ENCODE measurements around the gene NACC1. TPM values are rescaled to one million over a fixed set of nuclear protein-coding genes. Genes with fewer than 3 reads are reported as not detected.
"Not testable (repeated sequence)": the region's sequence is repeated elsewhere in the genome, so short reads cannot be mapped to it uniquely, and the experiment has no call there.

NACC1 gene
- total RNA-seq, 3 donors from 2014 or later (not counting 1 experiment from before 2014, with no cell fraction given), result 41.2 to 48.7 (median 43.4) TPM

DNA sequence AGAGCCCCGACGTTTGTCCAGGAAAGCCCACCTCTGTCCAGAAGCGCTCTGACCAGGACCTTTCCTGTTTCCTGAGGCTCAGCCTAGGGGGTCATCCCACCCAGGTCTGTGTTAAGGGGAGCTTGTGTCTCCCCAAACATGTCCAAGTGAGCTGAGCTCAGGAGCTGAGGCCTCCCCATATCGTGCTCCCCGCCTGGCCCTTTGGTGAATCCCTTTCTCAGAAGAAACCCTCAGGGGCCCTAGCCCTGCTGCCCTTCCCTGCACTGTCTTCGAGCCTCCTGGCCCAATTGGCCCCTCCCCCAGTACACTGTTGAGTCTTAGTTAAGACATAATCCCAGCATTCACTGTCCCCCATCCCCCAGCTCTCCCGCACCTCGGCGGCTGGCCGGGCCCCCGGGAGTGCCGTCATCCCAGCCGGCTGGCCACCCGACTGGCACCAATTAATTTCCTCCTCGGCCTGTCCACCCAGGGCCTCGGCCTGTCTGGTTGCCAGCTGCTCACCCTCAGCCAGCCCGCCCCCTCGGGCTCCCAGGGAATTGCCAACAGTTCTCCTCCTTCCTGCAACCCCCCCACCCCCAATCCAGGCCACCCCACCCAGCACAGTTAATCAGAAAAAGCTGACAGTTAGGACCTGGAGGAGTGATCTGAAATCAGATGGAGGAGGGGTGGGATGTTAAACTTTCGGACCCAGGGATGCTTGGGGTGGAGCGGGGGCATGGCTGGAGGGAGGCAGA is 45.7 kb downstream of the NACC1 start:
- intact Hi-C loops (cut with micrococcal nuclease), result no loop called here
- H3K27ac Mint-ChIP-seq, result peak overlapping the region; percentile 92 to 95

DNA sequence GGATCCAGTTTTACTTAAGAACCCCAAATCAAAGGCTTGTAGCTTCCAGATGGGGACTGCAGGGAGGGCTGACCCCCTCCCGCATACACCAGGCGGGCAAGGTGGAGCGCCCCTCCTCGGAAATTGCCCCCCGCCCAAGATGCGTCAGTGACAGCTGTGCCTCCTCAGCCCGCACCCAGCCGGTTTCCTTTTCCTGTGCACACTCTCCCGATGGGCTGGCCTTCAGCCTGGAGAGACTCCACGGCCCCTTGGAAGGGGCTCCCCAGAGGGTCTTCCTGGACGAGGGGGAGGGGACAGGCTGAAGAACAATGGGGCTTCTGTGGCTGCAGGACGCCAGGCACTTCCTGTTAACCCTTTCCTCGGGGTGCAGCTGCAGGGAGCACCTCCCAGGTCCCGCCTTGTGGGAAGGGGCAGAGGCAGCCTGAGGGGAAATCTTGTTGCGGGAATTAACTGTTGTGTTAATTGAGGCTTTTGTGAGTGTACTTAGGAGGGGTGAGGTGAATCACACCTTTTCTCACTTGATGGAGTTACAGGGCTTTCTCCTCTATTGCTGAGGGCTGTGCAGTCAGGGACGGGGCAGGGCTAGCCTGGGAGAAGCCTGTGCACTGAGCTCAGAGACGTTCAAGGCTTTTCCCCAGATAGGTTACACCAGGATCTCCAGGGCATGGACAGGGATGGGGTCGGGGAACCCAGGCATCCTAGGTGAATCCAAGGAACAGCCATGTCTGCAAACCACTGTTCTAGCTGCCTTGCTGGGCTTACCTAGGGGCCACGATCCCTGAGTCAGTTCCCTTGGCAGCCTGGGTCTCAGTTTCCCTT is 46.5 kb downstream of the NACC1 start:
- peaks cover 52 to 74% of the 10 kb centered on the region in 2 donors for H3K4me1 Mint-ChIP-seq
- TF ChIP-seq, protein P1, sequence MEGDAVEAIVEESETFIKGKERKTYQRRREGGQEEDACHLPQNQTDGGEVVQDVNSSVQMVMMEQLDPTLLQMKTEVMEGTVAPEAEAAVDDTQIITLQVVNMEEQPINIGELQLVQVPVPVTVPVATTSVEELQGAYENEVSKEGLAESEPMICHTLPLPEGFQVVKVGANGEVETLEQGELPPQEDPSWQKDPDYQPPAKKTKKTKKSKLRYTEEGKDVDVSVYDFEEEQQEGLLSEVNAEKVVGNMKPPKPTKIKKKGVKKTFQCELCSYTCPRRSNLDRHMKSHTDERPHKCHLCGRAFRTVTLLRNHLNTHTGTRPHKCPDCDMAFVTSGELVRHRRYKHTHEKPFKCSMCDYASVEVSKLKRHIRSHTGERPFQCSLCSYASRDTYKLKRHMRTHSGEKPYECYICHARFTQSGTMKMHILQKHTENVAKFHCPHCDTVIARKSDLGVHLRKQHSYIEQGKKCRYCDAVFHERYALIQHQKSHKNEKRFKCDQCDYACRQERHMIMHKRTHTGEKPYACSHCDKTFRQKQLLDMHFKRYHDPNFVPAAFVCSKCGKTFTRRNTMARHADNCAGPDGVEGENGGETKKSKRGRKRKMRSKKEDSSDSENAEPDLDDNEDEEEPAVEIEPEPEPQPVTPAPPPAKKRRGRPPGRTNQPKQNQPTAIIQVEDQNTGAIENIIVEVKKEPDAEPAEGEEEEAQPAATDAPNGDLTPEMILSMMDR (IDR thresholded peaks at IDR 0.05), result no peak
- no peaks in the 10 kb centered on the region for H3K27me3 Mint-ChIP-seq (ENCODE audit: low read depth in 2 of 2)
- DNase-seq, result peak in 1 of 2 donors; percentile 73
- intact Hi-C loops (cut with micrococcal nuclease), result no loop called here
- no peaks in the 10 kb centered on the region for H3K36me3 ChIP-seq (ENCODE audit: control insufficient read depth, insufficient read depth, low read length)
- 11% methylated on average over 19 of the region's 19 CpGs for WGBS (ENCODE audit: insufficient coverage)
- no peaks in the 10 kb centered on the region for H3K9me3 Mint-ChIP-seq
- peak in 1 of 3 donors; percentile 4 for ATAC-seq
- peak overlapping the region; percentile 93 for H3K27ac ChIP-seq (ENCODE audit: low read length)
- H3K4me3 Mint-ChIP-seq, result peak overlapping the region; percentile 86
- no peaks in the 10 kb centered on the region for H3K36me3 Mint-ChIP-seq
- H3K27ac Mint-ChIP-seq, result peak overlapping the region; percentile 92 to 95
- H3K9me3 ChIP-seq (ENCODE audit: control insufficient read depth, insufficient read depth, low read length), result no peaks in the 10 kb centered on the region
- H3K4me3 ChIP-seq (ENCODE audit: low read length), result peak overlapping the region; percentile 12
- peaks cover 95% of the 10 kb centered on the region for H3K4me1 ChIP-seq (ENCODE audit: control insufficient read depth, insufficient read depth, low read length)
- no peaks in the 10 kb centered on the region for H3K27me3 ChIP-seq (ENCODE audit: control insufficient read depth, insufficient read depth, low read length)

More for the DNA sequence above, 45.7 kb downstream of the NACC1 start:
- ATAC-seq (peak in 2 of 3 donors; percentile 3 to 4), DNase-seq (peak in 1 of 2 donors; percentile 68)
- H3K4me1 ChIP-seq (ENCODE audit: control insufficient read depth, insufficient read depth, low read length), result peaks cover 88% of the 10 kb centered on the region
- peak overlapping the region; percentile 86 for H3K4me3 Mint-ChIP-seq
- no peaks in the 10 kb centered on the region for H3K9me3 Mint-ChIP-seq
- no peaks in the 10 kb centered on the region for H3K27me3 Mint-ChIP-seq (ENCODE audit: low read depth in 2 of 2)
- TF ChIP-seq, protein P1 (IDR thresholded peaks at IDR 0.05), result no peak
- 14% methylated on average over 20 of the region's 20 CpGs for WGBS (ENCODE audit: insufficient coverage)
- no peaks in the 10 kb centered on the region for H3K9me3 ChIP-seq (ENCODE audit: control insufficient read depth, insufficient read depth, low read length)
- no peaks in the 10 kb centered on the region for H3K36me3 Mint-ChIP-seq
- peak overlapping the region; percentile 12 for H3K4me3 ChIP-seq (ENCODE audit: low read length)
- H3K4me1 Mint-ChIP-seq, result peaks cover 45 to 66% of the 10 kb centered on the region in 2 donors
- peak overlapping the region; percentile 93 for H3K27ac ChIP-seq (ENCODE audit: low read length)
- no peaks in the 10 kb centered on the region for H3K27me3 ChIP-seq (ENCODE audit: control insufficient read depth, insufficient read depth, low read length)
- no peaks in the 10 kb centered on the region for H3K36me3 ChIP-seq (ENCODE audit: control insufficient read depth, insufficient read depth, low read length)

DNA sequence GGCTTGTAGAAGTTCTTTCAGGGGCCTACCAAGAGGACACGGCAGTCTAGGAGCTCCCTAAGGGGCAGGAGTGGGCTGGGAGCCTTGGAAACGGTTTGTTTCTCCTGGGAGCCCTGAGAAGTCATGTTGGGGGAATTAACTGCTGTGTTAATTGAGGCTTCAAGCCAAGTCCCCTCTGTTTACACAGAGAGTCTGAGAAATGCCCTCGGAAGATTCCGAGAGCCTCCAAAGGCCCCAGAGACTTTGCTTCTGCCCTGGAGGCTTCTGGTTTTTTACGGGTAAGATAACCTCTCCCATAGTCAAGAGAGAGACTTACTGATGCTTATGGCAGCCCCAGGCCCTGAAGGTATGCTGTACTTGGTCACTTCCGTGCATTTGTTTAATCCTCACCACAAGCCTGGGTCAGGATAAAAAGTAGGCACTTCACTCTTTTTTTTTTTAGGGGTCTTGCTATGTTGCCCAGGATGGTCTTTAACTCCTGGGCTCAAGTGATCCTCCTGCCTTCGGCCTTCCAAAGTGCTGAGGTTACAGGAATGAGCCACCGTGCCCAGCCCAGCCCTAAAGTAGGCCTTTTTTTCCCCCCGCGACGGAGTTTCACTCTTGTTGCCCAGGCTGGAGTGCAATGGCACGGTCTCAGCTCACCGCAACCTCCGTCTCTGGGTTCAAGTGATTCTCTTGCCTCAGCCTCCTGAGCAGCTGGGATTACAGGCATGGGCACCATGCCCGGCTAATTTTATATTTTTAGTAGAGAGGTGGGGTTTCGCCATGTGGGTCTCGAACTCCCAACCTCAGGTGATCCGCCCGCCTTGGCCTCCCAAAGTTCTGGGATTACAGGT is 47.3 kb downstream of the NACC1 start:
- TF ChIP-seq, protein P1 (IDR thresholded peaks at IDR 0.05), result no peak
- peak overlapping the region; percentile 92 to 95 for H3K27ac Mint-ChIP-seq
- no peak overlapping the region for H3K4me3 ChIP-seq (ENCODE audit: low read length)

DNA sequence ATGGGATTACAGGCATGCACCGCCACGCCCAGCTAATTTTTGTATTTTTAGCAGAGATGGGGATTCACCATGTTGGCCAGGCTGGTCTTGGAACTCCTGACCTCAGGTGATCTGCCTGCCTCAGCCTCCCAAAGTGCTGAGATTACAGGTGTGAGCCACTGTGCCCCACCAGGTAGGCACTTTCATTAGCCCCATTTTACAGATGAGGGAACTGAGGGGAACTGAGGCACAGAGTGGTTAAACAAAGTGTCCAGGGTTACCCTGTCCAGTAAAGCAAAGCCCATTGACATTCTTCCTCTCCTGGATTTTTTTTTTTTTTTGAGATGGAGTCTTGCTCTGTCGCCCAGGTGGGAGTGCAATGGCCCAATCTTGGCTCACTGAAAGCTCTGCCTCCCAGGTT is 48.1 kb downstream of the NACC1 start:
- not testable (repeated sequence) for H3K4me3 ChIP-seq (ENCODE audit: low read length); H3K9me3 Mint-ChIP-seq; H3K4me3 Mint-ChIP-seq; H3K27me3 ChIP-seq (ENCODE audit: control insufficient read depth, insufficient read depth, low read length); H3K36me3 ChIP-seq (ENCODE audit: control insufficient read depth, insufficient read depth, low read length); DNase-seq; H3K36me3 Mint-ChIP-seq; ATAC-seq; H3K27me3 Mint-ChIP-seq (ENCODE audit: low read depth in 2 of 2); H3K9me3 ChIP-seq (ENCODE audit: control insufficient read depth, insufficient read depth, low read length)
- H3K27ac ChIP-seq (ENCODE audit: low read length), result peak overlapping the region; percentile 80
- peak overlapping the region; percentile 92 to 95 for H3K27ac Mint-ChIP-seq
- H3K4me1 ChIP-seq (ENCODE audit: control insufficient read depth, insufficient read depth, low read length), result peaks cover 100% of the 10 kb centered on the region
- WGBS (ENCODE audit: insufficient coverage), result 100% methylated on average over 3 of the region's 3 CpGs
- H3K4me1 Mint-ChIP-seq, result peaks cover 60 to 82% of the 10 kb centered on the region in 2 donors
- intact Hi-C loops (cut with micrococcal nuclease), result loop anchor here (2.0 kb wide), 1 partner anchor 15 kb away; the partner anchor contains the start of genes IER2 and STX10

More for the DNA sequence above, 47.3 kb downstream of the NACC1 start:
- ATAC-seq (no peak), DNase-seq (no peak)
- no peaks in the 10 kb centered on the region for H3K36me3 Mint-ChIP-seq
- no peaks in the 10 kb centered on the region for H3K9me3 Mint-ChIP-seq
- H3K36me3 ChIP-seq (ENCODE audit: control insufficient read depth, insufficient read depth, low read length), result no peaks in the 10 kb centered on the region
- H3K27ac ChIP-seq (ENCODE audit: low read length), result peak overlapping the region; percentile 93
- H3K4me3 Mint-ChIP-seq, result peak overlapping the region; percentile 86
- H3K4me1 ChIP-seq (ENCODE audit: control insufficient read depth, insufficient read depth, low read length), result peaks cover 100% of the 10 kb centered on the region
- H3K4me1 Mint-ChIP-seq, result peaks cover 55 to 77% of the 10 kb centered on the region in 2 donors
- no peaks in the 10 kb centered on the region for H3K27me3 Mint-ChIP-seq (ENCODE audit: low read depth in 2 of 2)
- H3K27me3 ChIP-seq (ENCODE audit: control insufficient read depth, insufficient read depth, low read length), result no peaks in the 10 kb centered on the region
- intact Hi-C loops (cut with micrococcal nuclease), result no loop called here
- H3K9me3 ChIP-seq (ENCODE audit: control insufficient read depth, insufficient read depth, low read length), result no peaks in the 10 kb centered on the region
- WGBS (ENCODE audit: insufficient coverage), result 88% methylated on average over 19 of the region's 19 CpGs
